ENCODE results near the gene TLK2.
"Not testable (repeated sequence)": the region's sequence is repeated elsewhere in the genome, so short reads cannot be mapped to it uniquely, and the experiment has no call there.

- not testable (repeated sequence) for TF ChIP-seq CTCF (IDR thresholded peaks at IDR 0.05; ENCODE audit: extremely low read depth in 1 of 2, insufficient read depth in 1 of 2, low read depth in 1 of 2, low read length in 2 of 2); EZH2 (IDR thresholded peaks at IDR 0.05; ENCODE audit: borderline replicate concordance, low read depth, low read length, severe bottlenecking); POLR2AphosphoS5 (IDR thresholded peaks at IDR 0.05; ENCODE audit: insufficient read depth, low read depth, low read length)
Observed at GRCh38 chr17:62558941-62559340, 80.3 kb downstream of the TLK2 start.

All from endothelial cell of umbilical vein (primary cell).